ENCODE data around the gene RNASE4. TPM values are rescaled to one million over a fixed set of nuclear protein-coding genes. Genes with fewer than 3 reads are reported as not detected.

Gene RNASE4
- total RNA-seq, 3 donors from 2014 or later (not counting 1 experiment from before 2014, with no cell fraction given) = 0.60 to 0.68 TPM; not detected in 1

DNA sequence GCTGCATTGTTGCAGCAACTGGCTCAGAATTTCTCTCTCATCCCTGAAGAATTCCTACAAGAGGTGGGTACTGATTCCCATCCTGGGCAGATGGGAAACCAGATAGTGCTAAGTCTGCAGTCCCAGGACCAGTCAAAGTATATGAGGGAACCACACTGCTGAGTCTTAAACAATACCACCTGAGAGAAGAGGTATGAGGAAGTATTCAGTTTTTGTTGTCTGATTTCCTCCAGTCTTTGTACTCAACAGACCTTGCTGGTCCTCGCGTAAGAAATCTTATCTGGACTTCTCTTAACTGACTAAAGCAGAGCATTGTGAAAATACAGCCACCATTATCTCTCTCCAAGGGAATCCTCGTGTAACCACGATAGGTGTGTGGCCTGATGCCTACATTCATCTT lies 57.8 kb downstream of the RNASE4 start:
- no peaks in the 10 kb centered on the region for H3K9me3 Mint-ChIP-seq
- H3K27ac Mint-ChIP-seq = no peak overlapping the region
- no peak for DNase-seq
- Histone ChIP-seq H3K27me3 (ENCODE audit: control insufficient read depth, insufficient read depth, low read length) (no peaks in the 10 kb centered on the region), H3K9me3 (ENCODE audit: control insufficient read depth, insufficient read depth, low read length) (no peaks in the 10 kb centered on the region), H3K4me1 (ENCODE audit: control insufficient read depth, insufficient read depth, low read length) (no peaks in the 10 kb centered on the region), H3K36me3 (ENCODE audit: control insufficient read depth, insufficient read depth, low read length) (no peaks in the 10 kb centered on the region), H3K27ac (ENCODE audit: low read length) (no peak overlapping the region), H3K4me3 (ENCODE audit: low read length) (no peak overlapping the region)
- no peaks in the 10 kb centered on the region for H3K36me3 Mint-ChIP-seq
- WGBS (ENCODE audit: insufficient coverage) = 75% methylated on average over 2 of the region's 4 CpGs
- no peak for TF ChIP-seq CTCF (IDR thresholded peaks at IDR 0.05)
- no peaks in the 10 kb centered on the region for H3K27me3 Mint-ChIP-seq (ENCODE audit: low read depth in 2 of 2)
- ATAC-seq = no peak
- no peak overlapping the region for H3K4me3 Mint-ChIP-seq
- intact Hi-C loops (cut with micrococcal nuclease) = no loop called here
- H3K4me1 Mint-ChIP-seq = no peaks in the 10 kb centered on the region

GRCh38 chr14:20743556-20743955 lies 59.2 kb downstream of the RNASE4 start:
- 90% methylated on average over 2 of the region's 2 CpGs for WGBS (ENCODE audit: insufficient coverage)

GRCh38 chr14:20745571-20746358 lies 61.4 kb downstream of the RNASE4 start, which contains the start of gene EDDM3A:
TSS of gene EDDM3A (plus strand) at chr14:20745887. CDS start at chr14:20747581, 1,694 bp downstream.
- Mint-ChIP-seq H3K9me3 (no peaks in the 10 kb centered on the region), H3K27me3 (ENCODE audit: low read depth in 2 of 2) (peaks cover 8 to 10% of the 10 kb centered on the region in 2 donors), H3K4me1 (no peaks in the 10 kb centered on the region), H3K4me3 (no peak within 1 kb of the TSS), H3K27ac (no peak within 1 kb of the TSS), H3K36me3 (no peaks in the 10 kb centered on the region)
- DNase-seq (no peak), ATAC-seq (no peak)
- no peak for TF ChIP-seq CTCF (IDR thresholded peaks at IDR 0.05)
- 82% methylated on average over 5 of the region's 6 CpGs for WGBS (ENCODE audit: insufficient coverage)
- Histone ChIP-seq H3K9me3 (ENCODE audit: control insufficient read depth, insufficient read depth, low read length) (no peaks in the 10 kb centered on the region), H3K36me3 (ENCODE audit: control insufficient read depth, insufficient read depth, low read length) (no peaks in the 10 kb centered on the region), H3K27ac (ENCODE audit: low read length) (no peak within 1 kb of the TSS), H3K4me3 (ENCODE audit: low read length) (no peak within 1 kb of the TSS), H3K27me3 (ENCODE audit: control insufficient read depth, insufficient read depth, low read length) (no peaks in the 10 kb centered on the region), H3K4me1 (ENCODE audit: control insufficient read depth, insufficient read depth, low read length) (no peaks in the 10 kb centered on the region)
- intact Hi-C loops (cut with micrococcal nuclease) = no loop called here

More at GRCh38 chr14:20743556-20743955, 59.2 kb downstream of the RNASE4 start:
- H3K27ac ChIP-seq (ENCODE audit: low read length) = no peak overlapping the region
- H3K4me1 ChIP-seq (ENCODE audit: control insufficient read depth, insufficient read depth, low read length) = no peaks in the 10 kb centered on the region
- Mint-ChIP-seq H3K9me3 (no peaks in the 10 kb centered on the region), H3K27ac (no peak overlapping the region), H3K4me3 (no peak overlapping the region), H3K4me1 (no peaks in the 10 kb centered on the region), H3K27me3 (ENCODE audit: low read depth in 2 of 2) (peaks cover 0 to 3% of the 10 kb centered on the region in 2 donors), H3K36me3 (no peaks in the 10 kb centered on the region)
- no peaks in the 10 kb centered on the region for H3K9me3 ChIP-seq (ENCODE audit: control insufficient read depth, insufficient read depth, low read length)
- no peaks in the 10 kb centered on the region for H3K36me3 ChIP-seq (ENCODE audit: control insufficient read depth, insufficient read depth, low read length)
- no peaks in the 10 kb centered on the region for H3K27me3 ChIP-seq (ENCODE audit: control insufficient read depth, insufficient read depth, low read length)
- intact Hi-C loops (cut with micrococcal nuclease) = no loop called here
- H3K4me3 ChIP-seq (ENCODE audit: low read length) = no peak overlapping the region
- no peak for TF ChIP-seq CTCF (IDR thresholded peaks at IDR 0.05)
- ATAC-seq = no peak
- DNase-seq = no peak
